Nephron progenitor cell (in vitro differentiated cells): ENCODE data around the gene ARPIN.
"Not testable (repeated sequence)": the region's sequence is repeated elsewhere in the genome, so short reads cannot be mapped to it uniquely, and the experiment has no call there.

Experiments used
- DNase-seq: peaks from one replicate; pipeline ENCODE4 v3.0.0; 2021
- H3K27ac Mint-ChIP-seq: 2 replicates; pipeline ENCODE4 v1.8.0; 2021; ENCODE audit warnings: mild to moderate bottlenecking, moderate library complexity, mixed read lengths
- H3K27me3 Mint-ChIP-seq: 2 replicates; pipeline ENCODE4 v1.8.0; 2021; ENCODE audit warnings: mild to moderate bottlenecking, low read depth, mixed read lengths; ENCODE audit not compliant: poor library complexity
- H3K36me3 Mint-ChIP-seq: 2 replicates; pipeline ENCODE4 v1.8.0; 2021; ENCODE audit warnings: low read depth, mixed read lengths
- H3K4me1 Mint-ChIP-seq: 2 replicates; pipeline ENCODE4 v1.8.0; 2021; ENCODE audit warnings: mixed read lengths
- H3K4me3 Mint-ChIP-seq: 2 replicates; pipeline ENCODE4 v1.8.0; 2021; ENCODE audit warnings: mild to moderate bottlenecking, moderate library complexity, mixed read lengths
- H3K9me3 Mint-ChIP-seq: 2 replicates; pipeline ENCODE4 v1.8.0; 2021; ENCODE audit warnings: mild to moderate bottlenecking, moderate library complexity, mixed read lengths
- CTCF ChIP-seq: fragments of 200-600 bp; sonication (generic); IDR thresholded peaks from 2 replicates; pipeline ENCODE4 v1.5.0; 2021; ENCODE audit warnings: antibody characterized with exemption

Gene ARPIN

GRCh38 chr15:89888214-89888804 lies 24.4 kb downstream of the ARPIN start:
- H3K36me3 Mint-ChIP-seq = peaks cover 39% of the 10 kb centered on the region
- peak; percentile 21 for TF ChIP-seq CTCF
- no peaks in the 10 kb centered on the region for H3K27me3 Mint-ChIP-seq
- H3K27ac Mint-ChIP-seq = no peak overlapping the region
- H3K4me1 Mint-ChIP-seq = peaks cover 12% of the 10 kb centered on the region
- H3K9me3 Mint-ChIP-seq = no peaks in the 10 kb centered on the region
- H3K4me3 Mint-ChIP-seq = no peak overlapping the region
- DNase-seq = no peak

GRCh38 chr15:89885611-89886010 lies 27.1 kb downstream of the ARPIN start:
- Mint-ChIP-seq H3K27ac (no peak overlapping the region), H3K9me3 (no peaks in the 10 kb centered on the region), H3K4me3 (no peak overlapping the region), H3K4me1 (no peaks in the 10 kb centered on the region), H3K36me3 (peaks cover 58% of the 10 kb centered on the region), H3K27me3 (no peaks in the 10 kb centered on the region)
- DNase-seq = no peak
- no peak for TF ChIP-seq CTCF

- not testable (repeated sequence) for H3K4me1 Mint-ChIP-seq, H3K4me3 Mint-ChIP-seq, H3K27ac Mint-ChIP-seq, DNase-seq, H3K27me3 Mint-ChIP-seq, H3K9me3 Mint-ChIP-seq
- peaks cover 58% of the 10 kb centered on the region for H3K36me3 Mint-ChIP-seq
These were observed 27.6 kb downstream of the ARPIN start for GRCh38 chr15:89885179-89885578.

GRCh38 chr15:89883518-89883917 lies 29.2 kb downstream of the ARPIN start:
- H3K36me3 Mint-ChIP-seq = peaks cover 50% of the 10 kb centered on the region
- no peaks in the 10 kb centered on the region for H3K4me1 Mint-ChIP-seq
- no peak overlapping the region for H3K27ac Mint-ChIP-seq
- TF ChIP-seq CTCF = no peak
- no peak overlapping the region for H3K4me3 Mint-ChIP-seq
- no peaks in the 10 kb centered on the region for H3K27me3 Mint-ChIP-seq
- no peaks in the 10 kb centered on the region for H3K9me3 Mint-ChIP-seq
- DNase-seq = no peak

- Mint-ChIP-seq H3K4me1 (no peaks in the 10 kb centered on the region), H3K9me3 (no peaks in the 10 kb centered on the region), H3K36me3 (peaks cover 56% of the 10 kb centered on the region), H3K27ac (no peak overlapping the region), H3K4me3 (no peak overlapping the region), H3K27me3 (peaks cover 3% of the 10 kb centered on the region)
- no peak for TF ChIP-seq CTCF
- no peak for DNase-seq
These were observed 32.0 kb downstream of the ARPIN start for GRCh38 chr15:89880727-89881126.

DNA sequence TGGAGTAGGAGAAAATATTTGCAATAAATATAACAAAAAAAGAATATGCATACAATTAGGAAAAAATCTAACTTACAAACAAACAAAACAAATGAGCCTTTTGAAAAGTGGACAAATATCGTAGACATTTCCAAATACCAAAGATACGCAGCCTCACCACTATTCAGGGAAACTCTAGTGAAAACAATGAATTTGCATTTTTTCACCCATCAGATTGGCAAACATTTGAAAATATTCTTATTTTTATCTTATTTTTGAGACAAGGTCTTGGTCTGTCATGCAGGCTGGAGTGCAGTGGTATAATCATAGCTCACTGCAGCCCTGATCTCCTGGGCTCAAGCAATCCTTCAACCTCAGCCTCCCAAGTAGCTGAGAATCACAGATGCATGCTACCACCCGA lies 34.4 kb downstream of the ARPIN start:
- Mint-ChIP-seq H3K4me1 (no peaks in the 10 kb centered on the region), H3K27ac (no peak overlapping the region), H3K27me3 (peaks cover 8% of the 10 kb centered on the region), H3K9me3 (no peaks in the 10 kb centered on the region), H3K36me3 (peaks cover 48% of the 10 kb centered on the region), H3K4me3 (no peak overlapping the region)
- no peak for TF ChIP-seq CTCF
- no peak for DNase-seq
